GM18499 (cell line): Measurements from ENCODE around the gene ZYX.

Experiments
- ATAC-seq: cut with Tn5 transposase; IDR thresholded peaks from one replicate; pipeline ENCODE4 v1.9.1; 2021; ENCODE audit warnings: moderate number of reproducible peaks; ENCODE audit not compliant: insufficient read depth, unreplicated experiment

ZYX gene, protein sequence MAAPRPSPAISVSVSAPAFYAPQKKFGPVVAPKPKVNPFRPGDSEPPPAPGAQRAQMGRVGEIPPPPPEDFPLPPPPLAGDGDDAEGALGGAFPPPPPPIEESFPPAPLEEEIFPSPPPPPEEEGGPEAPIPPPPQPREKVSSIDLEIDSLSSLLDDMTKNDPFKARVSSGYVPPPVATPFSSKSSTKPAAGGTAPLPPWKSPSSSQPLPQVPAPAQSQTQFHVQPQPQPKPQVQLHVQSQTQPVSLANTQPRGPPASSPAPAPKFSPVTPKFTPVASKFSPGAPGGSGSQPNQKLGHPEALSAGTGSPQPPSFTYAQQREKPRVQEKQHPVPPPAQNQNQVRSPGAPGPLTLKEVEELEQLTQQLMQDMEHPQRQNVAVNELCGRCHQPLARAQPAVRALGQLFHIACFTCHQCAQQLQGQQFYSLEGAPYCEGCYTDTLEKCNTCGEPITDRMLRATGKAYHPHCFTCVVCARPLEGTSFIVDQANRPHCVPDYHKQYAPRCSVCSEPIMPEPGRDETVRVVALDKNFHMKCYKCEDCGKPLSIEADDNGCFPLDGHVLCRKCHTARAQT

DNA sequence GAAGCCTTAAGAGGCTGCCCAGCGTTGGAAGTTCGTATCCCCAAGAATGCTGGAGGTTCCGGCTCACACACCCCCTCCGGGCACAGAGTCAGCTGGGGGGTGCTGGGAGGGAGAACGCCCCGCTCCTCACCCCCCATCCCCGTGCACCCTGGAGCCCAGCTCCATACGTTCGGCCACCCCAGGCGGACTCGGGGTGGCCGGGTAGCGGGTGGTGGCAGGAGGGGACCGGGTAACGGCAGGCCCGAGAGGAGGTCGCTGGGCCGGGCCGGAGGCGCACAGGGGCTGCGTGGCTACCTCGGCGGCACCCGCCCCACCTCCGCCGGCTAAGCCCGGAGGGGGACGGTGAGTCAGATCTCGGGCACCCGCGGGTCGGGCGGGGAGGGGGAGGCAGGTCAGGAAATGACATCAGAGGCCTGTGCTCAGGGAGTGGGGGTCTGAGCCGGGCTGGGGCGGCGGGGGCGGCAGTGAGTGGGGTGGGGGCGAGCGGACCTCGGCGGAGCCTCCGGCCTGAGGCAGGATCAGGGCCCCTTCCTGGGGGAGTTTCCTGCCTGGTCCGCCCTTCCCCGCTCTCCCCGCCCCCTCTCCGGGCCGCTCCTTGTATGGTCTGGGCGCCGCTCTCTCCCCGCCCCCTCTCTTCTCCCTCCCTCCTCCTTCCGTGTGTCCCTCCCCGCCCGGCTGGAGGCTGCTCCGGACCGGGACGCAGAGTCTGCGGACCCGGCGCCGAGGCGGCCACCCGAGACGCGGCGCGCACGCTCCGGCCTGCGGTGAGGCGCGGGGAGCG lies at the start of gene ZYX:
ZYX (plus strand) TSS at position 700 of the 781 bp plus-strand sequence. CDS start 227 bp downstream, outside the sequence.
- peak; percentile 39 for ATAC-seq

GRCh38 chr7:143334244-143334643 lies 46.9 kb upstream of the ZYX start:
- no peak for ATAC-seq

- no peak for ATAC-seq
Observed at GRCh38 chr7:143337216-143337615, 43.9 kb upstream of the ZYX start.

DNA sequence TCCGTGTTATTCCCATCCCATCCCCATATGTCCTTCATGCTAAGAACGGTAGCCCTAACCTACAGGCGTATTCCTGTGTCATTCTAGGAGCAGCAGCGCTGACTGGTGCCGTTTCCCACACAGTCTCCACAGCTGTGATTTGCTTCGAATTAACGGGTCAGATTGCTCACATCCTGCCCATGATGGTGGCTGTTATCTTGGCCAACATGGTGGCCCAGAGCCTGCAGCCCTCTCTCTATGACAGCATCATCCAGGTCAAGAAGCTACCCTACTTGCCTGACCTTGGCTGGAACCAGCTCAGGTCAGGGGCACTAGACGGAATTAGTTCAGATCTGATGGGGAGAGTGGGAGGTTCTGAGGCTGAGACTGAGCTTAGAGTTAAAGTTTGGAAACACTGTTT lies 39.3 kb upstream of the ZYX start:
- no peak for ATAC-seq

GRCh38 chr7:143343596-143343995 lies 37.5 kb upstream of the ZYX start:
- ATAC-seq, result no peak

GRCh38 chr7:143345428-143345900 lies 35.7 kb upstream of the ZYX start:
- no peak for ATAC-seq

- no peak for ATAC-seq
Observed at GRCh38 chr7:143346018-143346417, 35.1 kb upstream of the ZYX start.

DNA sequence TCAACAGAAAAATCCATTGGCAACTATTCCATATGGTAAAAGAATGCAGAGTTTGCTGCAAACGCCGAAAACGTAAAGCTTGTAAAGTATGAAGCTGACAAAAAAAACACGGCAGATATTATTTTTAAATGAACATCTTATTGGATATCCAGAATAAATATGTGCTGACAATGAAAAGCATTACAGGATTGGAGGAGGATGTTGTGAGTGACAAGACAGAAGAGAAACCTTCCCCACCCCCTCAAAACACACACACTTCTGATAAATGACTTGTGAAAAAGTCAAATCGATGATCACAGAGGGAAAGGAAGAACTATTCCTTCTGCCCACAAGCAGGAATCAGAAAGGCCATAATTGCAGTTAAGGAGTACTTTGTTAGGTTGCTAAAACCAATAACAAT lies 33.2 kb upstream of the ZYX start:
- ATAC-seq, result no peak

- ATAC-seq, result no peak
Observed at GRCh38 chr7:143351060-143351459, 30.1 kb upstream of the ZYX start.

DNA sequence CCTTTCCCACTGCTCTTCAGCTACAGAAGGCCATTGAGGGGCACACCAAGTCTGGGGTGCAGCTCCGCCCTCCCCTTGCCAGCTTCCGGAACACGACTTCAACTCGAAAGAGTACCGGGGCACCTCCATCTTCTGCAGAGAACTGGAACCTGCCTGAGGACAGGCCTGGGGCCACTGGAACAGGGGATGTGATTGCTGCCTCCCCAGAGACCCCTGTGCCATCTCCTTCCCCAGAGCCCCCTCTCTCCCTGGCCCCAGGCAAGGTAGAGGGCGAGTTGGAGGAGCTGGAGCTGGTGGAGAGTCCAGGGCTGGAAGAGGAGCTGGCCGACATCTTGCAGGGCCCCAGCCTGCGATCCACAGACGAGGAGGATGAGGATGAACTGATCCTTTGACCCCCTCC lies 29.6 kb upstream of the ZYX start:
- no peak for ATAC-seq

DNA sequence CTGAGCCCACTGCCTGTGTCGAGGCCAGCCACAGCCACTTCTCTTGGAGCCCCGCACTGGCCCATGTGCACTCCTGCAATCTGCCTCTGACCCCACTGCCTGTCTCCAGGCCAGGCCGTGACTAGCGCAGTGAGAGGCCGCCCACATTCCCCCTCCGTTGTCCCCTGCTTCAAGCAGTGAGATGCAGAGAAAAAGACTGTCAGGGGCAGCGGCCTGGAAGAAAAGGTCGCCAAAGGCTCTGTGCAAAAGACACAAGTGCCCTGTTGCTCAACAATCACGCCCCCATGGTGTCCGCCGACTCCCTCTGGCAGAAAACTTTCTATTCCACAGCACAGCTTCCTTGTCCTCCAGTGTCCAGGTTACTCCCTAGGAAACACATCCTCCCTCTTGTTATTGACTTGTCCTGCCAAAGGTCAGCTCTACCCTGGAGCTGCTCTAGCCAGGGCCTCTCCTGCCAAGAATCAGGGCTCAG lies 28.6 kb upstream of the ZYX start:
- ATAC-seq, result no peak

- no peak for ATAC-seq
Observed at GRCh38 chr7:143354376-143354775, 26.8 kb upstream of the ZYX start.

DNA sequence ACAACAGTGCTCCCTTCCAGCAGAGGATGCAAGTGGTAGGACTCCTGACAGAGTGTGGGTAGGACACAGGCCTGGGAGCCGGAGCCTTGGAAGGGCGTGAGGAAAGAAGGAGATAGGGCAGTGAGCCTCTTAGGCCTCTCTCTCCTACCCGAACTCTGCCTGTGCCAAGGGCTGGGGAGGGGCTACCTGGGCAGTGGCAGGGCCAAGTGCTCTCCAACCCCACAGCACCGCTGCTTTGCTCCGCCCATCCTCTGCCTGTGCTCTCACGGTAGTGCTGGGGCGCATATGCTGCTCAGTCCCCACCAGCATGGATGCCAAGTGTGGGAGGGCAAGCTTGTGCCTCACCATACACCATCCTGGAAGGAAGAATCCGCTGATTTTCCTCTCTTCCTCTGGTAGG lies 26.2 kb upstream of the ZYX start:
- ATAC-seq, result no peak

DNA sequence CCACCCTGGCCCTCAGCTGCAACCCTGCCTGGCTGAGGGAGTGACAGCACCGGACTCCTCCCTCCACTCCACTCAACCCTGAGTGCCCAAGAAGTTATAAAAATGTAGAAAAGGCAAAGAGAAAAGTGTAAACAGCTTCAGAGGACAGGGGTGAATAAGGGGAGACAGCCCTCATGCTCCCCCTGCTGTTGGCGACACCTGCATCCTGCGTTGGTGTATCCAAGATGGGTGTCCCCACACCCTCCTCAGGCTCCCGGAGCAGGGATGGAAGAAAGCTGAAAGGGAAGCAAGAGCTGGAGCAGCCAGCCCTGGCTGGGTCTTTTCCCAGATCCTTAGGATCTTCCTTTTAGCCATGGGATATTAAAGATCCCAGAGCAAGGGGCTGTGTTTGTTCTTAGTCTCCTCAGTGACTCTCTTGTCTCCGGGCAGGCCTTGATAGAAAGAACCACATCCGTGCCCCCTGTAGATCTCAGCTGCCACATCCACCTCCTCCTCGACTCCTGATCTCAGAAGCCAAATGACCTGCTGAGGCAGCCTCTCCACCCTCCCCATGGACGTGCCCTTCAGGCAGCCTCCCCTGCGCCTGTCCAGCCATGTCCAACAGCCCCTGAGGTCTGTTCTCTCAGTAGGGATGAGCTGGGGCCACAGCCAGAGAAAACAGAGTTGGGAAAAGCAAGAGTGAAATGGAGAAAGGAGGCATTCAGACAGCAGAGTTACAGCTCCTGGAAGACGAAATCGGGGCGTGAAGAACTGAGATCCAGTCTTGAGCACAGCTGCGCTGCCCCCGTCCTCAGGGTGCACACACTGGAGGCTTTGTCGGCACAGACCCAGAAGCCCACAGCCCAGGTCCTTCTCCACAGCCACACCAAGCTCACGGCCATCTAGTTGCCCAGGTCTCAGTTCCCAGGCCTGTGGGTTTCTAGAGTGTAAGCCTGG lies 25.4 kb upstream of the ZYX start:
- no peak for ATAC-seq

- no peak for ATAC-seq
Observed at GRCh38 chr7:143356414-143357050, 24.6 kb upstream of the ZYX start.

GRCh38 chr7:143358626-143359025 lies 22.5 kb upstream of the ZYX start:
- no peak for ATAC-seq

DNA sequence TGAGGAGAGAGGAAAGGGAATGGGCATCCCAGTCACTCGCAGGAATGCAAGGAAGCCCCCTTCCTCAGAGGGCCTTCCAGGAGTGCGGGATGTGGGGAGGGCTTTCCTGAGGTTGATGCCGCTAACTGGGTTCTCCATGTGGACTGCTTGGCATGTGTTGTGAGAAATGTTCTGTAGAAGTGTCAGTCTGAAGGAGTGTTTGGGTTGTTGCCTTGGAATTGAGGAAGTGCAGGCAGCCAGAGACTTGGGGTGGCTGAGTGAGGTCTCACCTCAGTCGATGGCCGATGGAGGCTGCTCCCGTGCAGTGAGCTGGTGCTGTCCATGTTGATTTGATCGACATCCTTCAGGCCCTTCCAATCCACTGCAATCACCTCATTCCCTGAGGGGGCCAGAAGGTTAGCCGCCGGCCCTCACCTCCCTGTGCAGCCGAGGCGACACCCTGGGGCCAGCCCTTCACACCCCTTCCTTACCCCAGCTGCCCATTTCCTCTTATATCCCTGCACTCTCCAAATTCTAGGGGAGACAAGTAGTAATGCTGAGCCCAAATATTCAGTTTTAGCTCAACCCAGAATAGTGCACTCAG lies 21.3 kb upstream of the ZYX start:
- no peak for ATAC-seq

- ATAC-seq, result no peak
Observed at GRCh38 chr7:143360788-143361551, 20.2 kb upstream of the ZYX start.
